ENCODE data around the gene HTT. TPM values are rescaled to one million over a fixed set of nuclear protein-coding genes. Genes with fewer than 3 reads are reported as not detected.

Gene HTT
- total and polyA plus RNA-seq, 10 of the 15 experiments (the other 5 are each of a cell fraction or from before 2014, with no cell fraction given): 3.3 to 113 (median 43.3) TPM

- TF ChIP-seq CTCF (IDR thresholded peaks at IDR 0.05 in 2 of 3, conservative IDR thresholded peaks at IDR 0.05 in 1 of 3; ENCODE audit: control insufficient read depth in 2 of 3, extremely low read depth in 1 of 3, insufficient read depth in 1 of 3, low read depth in 3 of 3, low read length in 3 of 3) (peak; percentile 98 to 99 (median 98); a peak in 5 of 6 replicates), YY1 (IDR thresholded peaks at IDR 0.05; ENCODE audit: low read depth, low read length) (peak; percentile 70; the same call in 1 of the 2 replicates), RAD21 (IDR thresholded peaks at IDR 0.05; ENCODE audit: insufficient read depth, low read depth, low read length) (peak; percentile 81), PML (IDR thresholded peaks at IDR 0.05; ENCODE audit: low read length) (no peak), IRF4 (IDR thresholded peaks at IDR 0.05; ENCODE audit: low read depth, low read length) (peak; percentile 58; the same call in 1 of the 2 replicates), SPI1 (IDR thresholded peaks at IDR 0.05; ENCODE audit: borderline replicate concordance, insufficient read depth, low read depth, low read length) (peak; percentile 56; the same call in 1 of the 2 replicates), PKNOX1 (IDR thresholded peaks at IDR 0.05) (peak; percentile 94), SRF (IDR thresholded peaks at IDR 0.05; ENCODE audit: low read depth in 2 of 2, low read length in 2 of 2) (no peak), ZNF687 (IDR thresholded peaks at IDR 0.05) (no peak), ZBTB40 (IDR thresholded peaks at IDR 0.05; ENCODE audit: borderline replicate concordance) (no peak), IKZF2 (IDR thresholded peaks at IDR 0.05) (peak; percentile 61 to 68), DPF2 (IDR thresholded peaks at IDR 0.05) (no peak), MXI1 (IDR thresholded peaks at IDR 0.05; ENCODE audit: low read depth, low read length) (peak; percentile 24; the same call in 1 of the 2 replicates), PAX8 (IDR thresholded peaks at IDR 0.05) (no peak), ZNF24 (IDR thresholded peaks at IDR 0.05) (no peak), RUNX3 (IDR thresholded peaks at IDR 0.05; ENCODE audit: low read length) (peak; percentile 21; the same call in 1 of the 2 replicates), IKZF1 (conservative IDR thresholded peaks at IDR 0.05) (peak; percentile 61), ESRRA (IDR thresholded peaks at IDR 0.05; ENCODE audit: low read length) (no peak)
Measured at GRCh38 chr4:3106339-3107186, 32.1 kb downstream of the HTT start (continued).

Data from GM12878 (cell line).